ENCODE results near the gene CREB3L4. TPM values are rescaled to one million over a fixed set of nuclear protein-coding genes. Genes with fewer than 3 reads are reported as not detected.

The CREB3L4 gene, protein sequence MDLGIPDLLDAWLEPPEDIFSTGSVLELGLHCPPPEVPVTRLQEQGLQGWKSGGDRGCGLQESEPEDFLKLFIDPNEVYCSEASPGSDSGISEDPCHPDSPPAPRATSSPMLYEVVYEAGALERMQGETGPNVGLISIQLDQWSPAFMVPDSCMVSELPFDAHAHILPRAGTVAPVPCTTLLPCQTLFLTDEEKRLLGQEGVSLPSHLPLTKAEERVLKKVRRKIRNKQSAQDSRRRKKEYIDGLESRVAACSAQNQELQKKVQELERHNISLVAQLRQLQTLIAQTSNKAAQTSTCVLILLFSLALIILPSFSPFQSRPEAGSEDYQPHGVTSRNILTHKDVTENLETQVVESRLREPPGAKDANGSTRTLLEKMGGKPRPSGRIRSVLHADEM
- total RNA-seq = 1 to 10 TPM; 4.2 to 4.3 (median 4.3) TPM

GRCh38 chr1:153967107-153967999 is at the start of gene CREB3L4:
Gene CREB3L4, plus strand, starts transcription at chr1:153967902. Its CDS starts 624 bp downstream, at chr1:153968526.
- Mint-ChIP-seq H3K27me3 (ENCODE audit: low read depth) (no peaks in the 10 kb centered on the region), H3K36me3 (ENCODE audit: insufficient read depth) (no peaks in the 10 kb centered on the region), H3K9me3 (no peaks in the 10 kb centered on the region), H3K4me1 (ENCODE audit: low read depth) (peaks cover 47% of the 10 kb centered on the region), H3K4me3 (peak within 1 kb of the TSS; percentile 85)
- DNase-seq (peak; percentile 75), ATAC-seq (peak; percentile 88 to 90)

DNA sequence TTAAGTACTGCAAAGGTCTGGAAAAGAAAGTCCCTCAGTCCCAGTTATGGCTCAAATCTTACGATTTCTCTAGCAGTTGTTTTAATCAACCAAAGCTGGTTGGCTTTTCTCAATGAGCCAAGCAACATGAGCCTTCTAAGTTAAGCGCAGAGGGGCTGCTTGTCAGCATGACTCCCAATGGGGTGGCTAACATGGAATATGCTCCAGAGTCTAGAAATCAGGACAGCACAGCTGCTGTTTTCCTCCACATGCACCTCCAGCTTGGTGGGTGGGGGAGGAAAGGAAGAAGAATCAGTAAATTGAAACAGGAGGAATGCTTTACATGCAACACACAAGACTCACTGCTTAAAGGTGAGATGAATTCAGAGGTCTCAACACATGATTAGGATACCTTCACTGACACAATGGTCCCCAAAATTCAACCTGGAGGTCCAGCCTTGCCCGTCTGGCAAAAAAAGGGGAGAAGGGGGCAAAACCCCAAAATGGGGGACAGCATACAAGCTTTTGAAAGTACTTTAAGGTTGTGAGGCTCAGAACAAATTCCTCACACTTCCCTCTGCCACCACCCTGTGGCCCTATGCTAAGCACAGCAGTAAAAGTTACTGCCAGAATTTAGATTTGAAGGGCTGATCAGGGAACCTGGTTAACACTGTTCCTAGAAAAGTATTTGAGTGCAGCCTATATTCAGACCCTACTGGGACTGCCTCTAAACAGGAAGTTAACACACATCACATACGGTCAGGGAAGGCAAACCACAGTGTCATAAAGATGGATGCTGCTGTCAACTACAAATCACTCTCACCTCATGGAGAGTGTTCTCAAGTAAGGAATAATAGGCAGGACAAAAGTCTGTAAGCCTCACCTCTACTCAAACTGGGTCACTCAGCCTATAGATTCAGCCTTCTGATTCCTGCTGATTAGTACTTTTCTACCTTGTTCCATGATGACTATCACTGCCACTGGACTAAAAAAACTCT is 47.5 kb upstream of the CREB3L4 start:
- peak overlapping the region; percentile 95 for H3K4me3 Mint-ChIP-seq
- peaks cover 15% of the 10 kb centered on the region for H3K36me3 Mint-ChIP-seq (ENCODE audit: insufficient read depth)
- ATAC-seq (no peak), DNase-seq (no peak)
- peaks cover 54% of the 10 kb centered on the region for H3K4me1 Mint-ChIP-seq (ENCODE audit: low read depth)
- H3K9me3 Mint-ChIP-seq = no peaks in the 10 kb centered on the region
- H3K27me3 Mint-ChIP-seq (ENCODE audit: low read depth) = no peaks in the 10 kb centered on the region

DNA sequence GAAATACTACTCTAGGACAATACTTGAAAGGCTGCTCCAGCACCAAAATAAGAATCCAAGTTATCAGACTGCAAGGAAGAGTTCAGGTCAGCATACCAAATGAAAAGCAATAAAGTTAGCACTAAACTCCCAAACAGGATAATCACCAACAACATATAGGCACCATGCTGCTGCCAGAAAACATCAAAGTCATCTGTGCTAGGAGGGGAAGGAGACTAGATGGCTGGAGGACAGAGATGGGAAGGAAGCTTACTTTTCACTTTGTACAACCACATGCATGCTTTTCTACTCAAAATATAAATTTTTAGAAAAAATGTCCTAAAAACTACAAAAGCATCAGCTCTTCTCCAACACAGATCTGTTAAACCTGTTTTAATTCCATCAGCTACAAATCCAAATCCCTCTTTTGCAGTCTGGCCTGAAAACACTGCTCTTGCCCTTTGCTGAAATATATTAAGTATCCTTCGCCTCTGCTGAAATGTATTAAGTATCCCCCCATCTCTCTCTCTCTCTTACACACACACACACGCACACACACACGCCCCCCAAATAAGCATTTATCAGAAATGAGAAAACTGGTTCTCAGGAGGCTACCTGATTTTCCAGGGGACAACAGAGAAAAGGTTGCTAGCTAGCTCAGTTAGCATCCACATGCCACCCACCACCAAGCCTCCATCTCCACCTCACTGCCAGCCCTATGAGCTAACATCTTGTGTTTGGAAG is 46.5 kb upstream of the CREB3L4 start:
- Mint-ChIP-seq H3K4me3 (peak overlapping the region; percentile 95), H3K27me3 (ENCODE audit: low read depth) (no peaks in the 10 kb centered on the region), H3K4me1 (ENCODE audit: low read depth) (peaks cover 46% of the 10 kb centered on the region), H3K36me3 (ENCODE audit: insufficient read depth) (peaks cover 13% of the 10 kb centered on the region), H3K9me3 (no peaks in the 10 kb centered on the region)
- ATAC-seq (no peak), DNase-seq (no peak)

DNA sequence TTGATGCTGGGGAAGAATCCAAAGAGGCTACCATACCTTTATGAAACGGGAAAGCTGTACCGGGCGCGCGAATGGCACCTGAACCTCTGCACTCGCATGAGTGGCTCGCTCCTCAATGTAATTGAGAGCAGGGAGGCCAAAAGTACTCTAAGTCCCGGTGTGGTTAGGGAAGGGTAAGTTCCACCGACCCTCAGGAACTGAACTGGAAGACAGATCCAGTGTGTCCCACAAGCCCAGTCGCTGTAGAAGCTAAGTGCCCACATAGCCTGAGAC is 46.0 kb upstream of the CREB3L4 start:
- Mint-ChIP-seq H3K4me3 (peak overlapping the region; percentile 95), H3K9me3 (no peaks in the 10 kb centered on the region), H3K36me3 (ENCODE audit: insufficient read depth) (peaks cover 12% of the 10 kb centered on the region), H3K27me3 (ENCODE audit: low read depth) (no peaks in the 10 kb centered on the region), H3K4me1 (ENCODE audit: low read depth) (peaks cover 44% of the 10 kb centered on the region)
- DNase-seq (no peak), ATAC-seq (no peak)

DNA sequence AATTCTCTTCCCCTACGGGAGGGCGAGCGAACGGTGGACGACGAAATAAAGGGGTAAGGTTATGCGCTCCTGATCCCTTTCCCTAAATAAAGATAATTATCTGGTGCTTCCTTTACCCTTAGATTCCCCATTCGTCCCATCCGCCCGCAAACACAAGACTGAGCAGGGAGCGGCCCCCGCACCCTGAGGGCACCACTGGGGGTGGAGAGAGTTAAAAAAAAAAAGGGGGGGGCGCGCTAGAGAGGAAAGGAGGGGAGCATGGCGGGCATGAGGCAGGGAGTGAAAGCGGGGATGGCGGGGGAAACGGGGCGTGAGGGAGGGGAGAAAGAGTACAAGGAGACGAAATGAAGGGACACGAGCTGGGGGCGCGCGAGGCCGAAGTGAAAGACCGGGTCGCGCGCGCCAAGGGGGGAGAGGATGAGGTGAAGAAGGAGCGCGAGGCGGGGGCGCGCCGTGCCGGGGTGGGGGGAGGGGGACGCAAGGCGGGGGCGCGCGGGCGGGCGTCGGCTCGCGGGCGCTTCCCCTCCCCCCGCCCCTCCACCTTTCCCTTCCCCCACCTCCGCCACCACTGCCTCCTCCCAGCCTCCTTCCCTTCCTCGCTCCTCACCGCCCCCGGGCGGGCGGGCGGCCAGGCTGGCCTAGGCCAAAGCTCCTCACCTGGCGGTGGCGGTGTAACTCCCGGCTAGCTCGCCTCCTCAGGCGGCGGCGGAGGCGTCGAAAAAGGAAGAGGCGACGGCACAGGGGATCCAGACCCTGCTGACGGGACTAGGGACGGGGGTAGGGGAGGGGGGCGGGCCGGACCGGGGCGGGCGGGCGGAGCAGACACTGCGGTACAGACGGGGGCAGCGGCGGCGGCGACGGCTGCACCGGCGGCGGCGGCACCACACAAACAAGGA is 45.4 kb upstream of the CREB3L4 start:
- peak; percentile 61 for DNase-seq
- H3K4me3 Mint-ChIP-seq = peak overlapping the region; percentile 95
- ATAC-seq = peak; percentile 26 to 32
- peaks cover 12% of the 10 kb centered on the region for H3K36me3 Mint-ChIP-seq (ENCODE audit: insufficient read depth)
- no peaks in the 10 kb centered on the region for H3K9me3 Mint-ChIP-seq
- H3K27me3 Mint-ChIP-seq (ENCODE audit: low read depth) = no peaks in the 10 kb centered on the region
- peaks cover 44% of the 10 kb centered on the region for H3K4me1 Mint-ChIP-seq (ENCODE audit: low read depth)

DNA sequence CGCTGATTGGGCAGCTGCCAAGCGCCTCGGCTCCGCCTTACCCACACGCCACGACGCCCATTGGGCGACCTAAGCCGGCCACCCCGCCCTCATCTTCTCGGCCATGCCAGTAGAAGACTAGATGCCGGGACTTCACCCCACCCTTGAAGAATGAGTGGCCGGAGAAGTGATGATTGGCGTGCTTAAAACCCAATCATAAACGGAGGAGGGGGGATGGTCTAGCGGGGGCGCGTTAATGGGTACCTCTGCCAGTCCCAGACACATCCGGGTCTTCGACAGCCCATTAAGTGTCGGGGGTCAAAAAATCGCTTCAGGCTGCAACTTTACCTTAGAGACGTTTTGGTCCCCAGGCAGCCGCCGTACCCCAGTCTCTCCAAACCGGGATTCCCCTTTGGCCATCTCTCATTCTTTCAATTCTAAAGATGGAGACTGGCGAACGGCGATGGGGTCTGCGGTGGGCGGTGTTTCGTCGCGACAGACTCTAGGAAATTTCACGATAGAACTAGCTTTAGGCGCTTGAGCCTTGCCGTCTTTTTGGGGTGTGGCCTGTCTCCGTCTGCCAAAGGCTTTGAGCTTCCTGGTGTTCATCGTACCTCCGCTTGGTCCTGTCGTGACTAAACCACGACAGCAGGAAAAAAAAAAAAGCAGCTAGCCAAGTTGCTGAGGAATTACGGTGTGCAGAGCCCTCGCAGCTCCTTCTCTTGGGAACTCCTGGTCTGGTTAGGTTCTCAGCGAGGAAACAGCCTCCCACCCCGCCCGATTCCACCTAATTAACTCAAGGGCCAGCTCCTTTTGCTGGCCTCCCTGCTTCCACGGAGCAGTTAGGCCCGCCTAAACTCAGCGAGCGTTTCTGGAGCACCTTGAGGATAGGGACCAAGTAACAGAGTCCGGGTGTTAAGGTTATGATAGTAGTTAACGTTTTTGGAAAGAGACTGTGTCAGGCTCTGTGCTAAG is 44.5 kb upstream of the CREB3L4 start, which contains the start of gene GATAD2B:
GATAD2B (minus strand) TSS at position 1 of the 954 bp plus-strand sequence. CDS start 94,625 bp downstream, outside the sequence.
- Mint-ChIP-seq H3K27me3 (ENCODE audit: low read depth) (no peaks in the 10 kb centered on the region), H3K9me3 (no peaks in the 10 kb centered on the region), H3K4me3 (peak within 1 kb of the TSS; percentile 95), H3K36me3 (ENCODE audit: insufficient read depth) (peaks cover 6% of the 10 kb centered on the region), H3K4me1 (ENCODE audit: low read depth) (peaks cover 42% of the 10 kb centered on the region)
- DNase-seq (peak; percentile 97), ATAC-seq (peak; percentile 95)

DNA sequence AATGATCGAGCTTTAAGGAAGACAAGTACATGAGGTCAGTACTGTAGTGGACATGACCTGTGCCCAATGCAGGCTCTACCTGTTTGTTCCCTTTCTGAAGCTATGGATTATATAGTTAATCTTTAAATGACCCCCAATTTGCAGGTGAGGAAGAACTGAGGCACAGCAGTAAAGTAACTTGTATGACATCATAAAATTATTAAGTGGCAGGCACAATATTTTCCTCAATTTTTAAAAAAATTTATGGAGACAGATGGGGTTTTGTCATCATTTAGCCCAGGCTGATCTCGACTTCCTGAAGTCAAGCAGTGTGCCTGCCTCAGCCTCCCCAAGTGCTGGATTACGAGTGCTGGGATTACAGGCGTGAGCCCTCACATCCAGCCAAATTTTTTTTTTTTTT is 41.3 kb upstream of the CREB3L4 start:
- Mint-ChIP-seq H3K9me3 (no peaks in the 10 kb centered on the region), H3K4me1 (ENCODE audit: low read depth) (peaks cover 12% of the 10 kb centered on the region), H3K36me3 (ENCODE audit: insufficient read depth) (peaks cover 4% of the 10 kb centered on the region), H3K27me3 (ENCODE audit: low read depth) (no peaks in the 10 kb centered on the region), H3K4me3 (no peak overlapping the region)
- ATAC-seq = no peak
- no peak for DNase-seq

DNA sequence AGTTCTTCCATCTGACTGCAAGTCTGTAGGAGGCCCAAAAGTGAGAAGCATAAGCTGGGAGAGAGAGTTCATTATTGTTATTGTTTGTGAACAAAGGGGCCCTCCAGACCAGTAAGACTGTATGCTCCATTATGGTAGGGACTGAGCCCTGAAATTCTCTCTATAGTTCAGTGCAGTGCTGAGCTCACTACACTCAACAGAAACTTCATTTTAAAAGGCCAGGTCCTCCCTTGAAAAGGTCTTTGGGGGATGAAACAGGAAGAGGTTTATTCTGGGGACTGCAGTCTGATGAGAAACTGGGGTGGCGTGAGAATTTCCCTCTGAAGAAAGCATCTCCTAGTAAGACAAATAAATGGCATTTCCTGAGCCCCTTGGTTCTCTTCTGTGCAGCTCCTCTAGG is 39.5 kb upstream of the CREB3L4 start:
- DNase-seq = no peak
- ATAC-seq = no peak
- H3K27me3 Mint-ChIP-seq (ENCODE audit: low read depth) = no peaks in the 10 kb centered on the region
- peaks cover 4% of the 10 kb centered on the region for H3K36me3 Mint-ChIP-seq (ENCODE audit: insufficient read depth)
- H3K4me3 Mint-ChIP-seq = no peak overlapping the region
- peaks cover 8% of the 10 kb centered on the region for H3K4me1 Mint-ChIP-seq (ENCODE audit: low read depth)
- H3K9me3 Mint-ChIP-seq = no peaks in the 10 kb centered on the region

DNA sequence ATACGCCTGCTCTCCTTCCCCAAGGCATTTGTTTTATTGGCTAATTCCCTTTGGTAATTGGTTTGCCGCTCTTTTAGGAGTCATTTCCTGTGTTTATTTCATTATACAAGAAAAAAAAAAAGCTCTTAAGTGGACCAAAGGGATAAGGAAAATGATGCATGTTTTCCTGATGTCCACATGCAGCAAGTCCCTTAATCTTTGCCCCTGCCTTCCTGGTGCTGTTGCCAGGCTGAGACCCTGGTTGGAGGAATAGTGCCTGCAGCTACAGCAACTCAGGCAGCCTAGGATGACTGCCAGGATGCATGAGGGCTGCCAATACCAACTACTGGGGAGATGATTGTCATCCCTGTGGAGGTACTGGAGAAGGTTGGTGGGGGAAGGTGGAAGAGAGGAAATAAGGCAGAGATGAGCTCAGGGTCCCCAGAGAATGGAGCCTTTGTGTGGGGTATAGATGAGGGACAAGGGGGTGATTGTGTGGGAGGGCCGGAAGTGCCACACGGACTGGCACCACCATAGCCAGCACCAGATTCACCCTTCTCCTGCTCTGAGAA is 38.8 kb upstream of the CREB3L4 start:
- peaks cover 6% of the 10 kb centered on the region for H3K4me1 Mint-ChIP-seq (ENCODE audit: low read depth)
- H3K9me3 Mint-ChIP-seq = no peaks in the 10 kb centered on the region
- H3K36me3 Mint-ChIP-seq (ENCODE audit: insufficient read depth) = peaks cover 4% of the 10 kb centered on the region
- DNase-seq = no peak
- no peak overlapping the region for H3K4me3 Mint-ChIP-seq
- no peak for ATAC-seq
- H3K27me3 Mint-ChIP-seq (ENCODE audit: low read depth) = no peaks in the 10 kb centered on the region

DNA sequence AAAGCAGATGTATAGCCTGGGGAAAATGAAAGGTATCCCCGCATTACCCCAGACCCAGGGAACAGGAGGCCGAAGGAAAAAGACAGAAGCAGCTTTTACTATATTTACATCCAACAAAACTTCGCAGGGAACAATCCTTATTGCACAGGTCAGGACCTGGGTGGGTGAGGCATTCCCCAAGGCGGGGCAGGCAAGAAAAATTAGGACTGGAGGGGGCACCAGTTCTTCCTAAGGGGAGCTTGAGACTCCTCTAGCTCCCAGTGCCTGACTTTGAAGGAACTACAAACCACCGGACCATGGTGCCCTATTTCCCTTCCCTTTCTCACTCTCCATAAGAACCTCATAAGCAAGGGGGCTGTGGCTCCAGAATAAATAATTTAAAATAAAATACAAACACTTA is 38.3 kb upstream of the CREB3L4 start:
- DNase-seq = no peak
- H3K4me3 Mint-ChIP-seq = no peak overlapping the region
- no peaks in the 10 kb centered on the region for H3K27me3 Mint-ChIP-seq (ENCODE audit: low read depth)
- H3K9me3 Mint-ChIP-seq = no peaks in the 10 kb centered on the region
- H3K4me1 Mint-ChIP-seq (ENCODE audit: low read depth) = peaks cover 4% of the 10 kb centered on the region
- no peak for ATAC-seq
- H3K36me3 Mint-ChIP-seq (ENCODE audit: insufficient read depth) = peaks cover 6% of the 10 kb centered on the region

DNA sequence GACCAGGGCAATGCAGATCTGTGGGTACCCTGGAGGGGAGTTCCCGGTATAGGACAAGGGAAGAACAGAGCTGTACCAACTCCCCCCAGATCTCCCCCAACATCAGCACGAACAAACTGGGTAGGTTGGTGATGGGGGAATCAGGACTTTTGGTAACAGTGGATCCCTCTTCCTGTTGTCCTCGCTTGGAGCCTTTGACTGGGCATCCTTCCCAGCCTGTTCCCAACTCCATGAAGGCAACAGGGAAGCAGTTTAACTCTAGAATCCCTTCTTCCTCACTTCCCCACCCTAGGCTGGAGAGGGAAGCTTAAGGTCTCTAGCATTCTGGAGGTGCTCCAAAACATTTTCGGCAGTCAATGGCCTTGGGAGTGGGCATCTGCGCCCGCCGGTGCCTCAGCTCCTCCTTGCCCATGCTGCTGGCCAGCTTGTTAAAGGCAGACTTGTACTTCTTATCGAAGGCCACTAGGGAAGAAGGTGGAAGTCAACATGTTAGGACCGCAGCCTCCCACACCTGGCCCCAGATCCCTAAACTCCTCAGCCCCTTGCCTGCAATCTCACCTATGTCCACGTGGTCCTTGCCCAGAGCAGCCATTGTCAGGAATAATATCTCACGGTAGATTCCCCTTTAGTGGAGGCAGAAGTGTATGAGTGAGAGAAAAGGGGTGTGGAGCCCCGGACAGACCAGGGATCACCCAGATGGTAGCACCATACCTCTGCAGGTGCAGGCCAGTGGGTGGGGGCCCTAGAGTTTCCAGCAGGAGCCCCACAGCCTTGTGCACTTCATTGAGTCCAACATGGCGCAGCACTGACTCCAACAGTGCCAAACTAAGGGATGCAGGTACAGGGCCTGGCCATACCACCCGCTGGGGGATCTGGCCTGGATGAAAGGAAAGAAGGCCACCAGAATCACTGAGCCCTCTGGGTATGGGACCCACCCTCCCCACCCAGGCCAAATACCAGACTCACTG is 37.4 kb upstream of the CREB3L4 start:
- ATAC-seq (no peak), DNase-seq (no peak)
- no peaks in the 10 kb centered on the region for H3K9me3 Mint-ChIP-seq
- no peaks in the 10 kb centered on the region for H3K27me3 Mint-ChIP-seq (ENCODE audit: low read depth)
- peaks cover 4% of the 10 kb centered on the region for H3K4me1 Mint-ChIP-seq (ENCODE audit: low read depth)
- H3K36me3 Mint-ChIP-seq (ENCODE audit: insufficient read depth) = peaks cover 10% of the 10 kb centered on the region
- no peak overlapping the region for H3K4me3 Mint-ChIP-seq
